Measurements from ENCODE around the gene CLDN4.
"Not testable (repeated sequence)": the region's sequence is repeated elsewhere in the genome, so short reads cannot be mapped to it uniquely, and the experiment has no call there.

CLDN4 gene

DNA sequence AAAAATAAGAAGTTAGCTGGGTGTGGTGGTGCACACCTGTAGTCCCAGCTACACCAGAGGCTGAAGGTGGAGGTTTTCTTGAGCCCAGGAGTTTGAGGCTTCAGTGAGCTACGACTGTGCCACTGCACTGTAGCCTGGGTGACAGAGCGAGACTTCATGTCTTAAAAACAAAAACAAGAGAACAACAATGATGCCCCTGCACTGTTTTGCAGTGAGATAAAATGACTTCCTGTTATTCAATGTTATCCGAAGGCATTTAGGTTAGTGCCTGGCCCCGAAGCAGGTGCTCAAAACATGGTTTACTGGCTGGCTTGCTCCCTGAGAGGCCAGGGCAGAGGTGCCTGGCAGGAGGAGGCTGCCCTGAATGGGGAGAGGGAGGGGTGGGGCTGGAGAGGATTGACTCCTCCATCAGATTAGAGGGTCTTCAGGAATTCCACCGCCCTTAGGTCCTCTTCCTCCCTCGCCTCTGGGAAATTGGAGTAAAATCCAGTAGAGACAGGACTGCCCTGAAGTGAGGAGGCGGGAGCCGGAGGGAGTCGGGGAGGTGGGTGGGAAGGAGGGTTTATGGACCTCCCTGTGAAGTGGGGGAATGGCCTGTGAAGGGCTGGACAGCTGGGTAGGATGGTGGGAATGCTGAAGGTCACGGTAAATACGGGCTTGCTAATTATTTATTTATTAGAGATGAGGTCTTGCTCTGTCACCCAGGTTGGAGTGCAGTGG is 6.8 kb upstream of the CLDN4 start:
- DNase-seq (ENCODE audit: low read depth), result no peak

- no peak for DNase-seq (ENCODE audit: low read depth)
These were observed 5.8 kb upstream of the CLDN4 start for GRCh38 chr7:73824986-73825385.

GRCh38 chr7:73827567-73828106 is 3.2 kb upstream of the CLDN4 start:
- DNase-seq (ENCODE audit: low read depth), result no peak

DNA sequence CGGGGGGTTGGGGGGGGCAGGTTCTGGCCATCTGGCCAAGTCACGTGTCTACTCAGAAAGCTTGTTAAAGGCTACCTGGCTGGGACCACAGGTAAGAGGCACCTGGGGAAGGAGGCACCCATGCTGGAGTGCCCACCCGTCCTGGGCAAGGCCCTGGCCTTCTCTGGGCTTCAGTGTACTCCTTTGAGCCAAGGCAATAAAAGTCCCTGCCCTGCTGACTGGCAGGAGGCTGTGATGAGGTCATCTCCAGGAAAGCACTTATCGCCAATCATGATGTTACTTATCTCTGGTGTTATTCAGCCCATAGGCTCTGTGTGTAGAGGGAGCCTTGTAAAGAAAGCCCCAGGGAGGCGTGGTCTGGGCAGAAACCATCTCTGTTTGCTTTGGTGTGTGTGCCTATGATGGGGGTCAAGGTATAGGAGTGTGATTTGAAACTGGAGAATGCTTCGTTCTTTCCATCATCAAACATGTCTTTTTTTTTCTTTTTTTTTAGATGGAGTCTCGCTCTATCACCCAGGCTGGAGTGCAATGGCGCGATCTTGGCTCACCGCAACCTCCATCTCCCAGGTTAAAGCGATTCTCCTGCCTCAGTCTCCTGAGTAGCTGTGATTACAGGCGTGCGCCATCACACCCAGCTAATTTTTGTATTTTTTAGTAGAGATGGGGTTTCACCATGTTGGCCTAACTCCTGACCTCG is 2.5 kb upstream of the CLDN4 start:
- DNase-seq (ENCODE audit: low read depth), result no peak

DNA sequence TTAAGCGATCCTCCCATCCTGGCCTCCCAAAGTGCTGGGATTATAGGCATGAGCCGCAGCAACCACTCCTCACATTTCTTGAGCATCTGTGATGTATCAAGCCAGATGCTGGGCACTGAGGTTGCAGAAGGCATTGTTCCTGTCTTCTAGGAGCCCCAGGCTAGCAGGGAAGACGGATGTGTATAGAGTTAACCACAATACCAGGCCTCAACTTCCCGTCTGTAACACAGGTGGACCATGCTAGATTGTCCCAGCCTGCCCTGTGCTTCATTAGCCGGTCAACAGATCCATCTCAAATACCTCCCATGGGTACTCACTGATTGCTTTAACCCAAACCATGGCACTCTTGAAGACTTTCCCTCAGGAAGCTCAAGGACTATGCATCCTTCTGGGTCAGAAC is 1.8 kb upstream of the CLDN4 start:
- no peak for DNase-seq (ENCODE audit: low read depth)

GRCh38 chr7:73829505-73829904 is 1.3 kb upstream of the CLDN4 start:
- no peak for DNase-seq (ENCODE audit: low read depth)

GRCh38 chr7:73829921-73830680 is 695 bp upstream of the CLDN4 start:
- DNase-seq (ENCODE audit: low read depth), result no peak

- DNase-seq (ENCODE audit: low read depth), result no peak
These were observed 713 bp downstream of the CLDN4 start for GRCh38 chr7:73831584-73831833.

- no peak for DNase-seq (ENCODE audit: low read depth)
These were observed 1.2 kb downstream of the CLDN4 start for GRCh38 chr7:73831834-73832651.

GRCh38 chr7:73832806-73833205 is 2.0 kb downstream of the CLDN4 start:
- DNase-seq (ENCODE audit: low read depth), result no peak

DNA sequence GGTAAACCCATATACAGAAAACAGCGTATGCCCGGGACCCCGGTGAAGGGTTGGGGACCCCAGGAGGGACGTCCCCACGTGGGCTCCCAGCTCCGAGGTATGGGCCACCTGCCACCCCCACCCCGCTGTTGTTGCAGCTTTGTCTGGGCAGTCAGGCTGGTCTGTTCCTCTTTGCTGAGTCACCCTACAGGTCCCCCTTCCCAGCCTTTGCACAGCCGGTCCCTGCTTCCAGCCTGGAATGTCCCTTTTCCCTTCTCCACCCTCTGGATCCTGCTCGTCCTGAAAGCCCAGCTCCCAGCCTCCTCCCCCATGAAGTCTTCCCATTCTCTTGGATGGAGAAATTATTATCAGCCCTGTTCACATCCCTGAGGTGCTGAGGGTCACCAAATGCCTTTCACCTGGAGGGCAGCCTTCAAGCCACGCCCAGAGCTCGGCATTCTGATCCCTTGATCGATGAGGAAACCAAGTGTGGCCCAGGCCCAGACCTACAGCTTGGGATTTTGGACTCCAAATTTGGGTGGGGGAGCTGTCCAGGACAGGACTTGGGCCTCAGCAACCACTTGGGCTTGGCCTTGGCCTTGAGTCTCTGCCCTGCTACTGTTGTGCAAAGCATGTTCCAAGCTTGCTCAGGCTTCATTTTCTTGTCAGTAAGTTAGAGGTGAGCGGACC is 2.6 kb downstream of the CLDN4 start:
- DNase-seq (ENCODE audit: low read depth), result no peak

DNA sequence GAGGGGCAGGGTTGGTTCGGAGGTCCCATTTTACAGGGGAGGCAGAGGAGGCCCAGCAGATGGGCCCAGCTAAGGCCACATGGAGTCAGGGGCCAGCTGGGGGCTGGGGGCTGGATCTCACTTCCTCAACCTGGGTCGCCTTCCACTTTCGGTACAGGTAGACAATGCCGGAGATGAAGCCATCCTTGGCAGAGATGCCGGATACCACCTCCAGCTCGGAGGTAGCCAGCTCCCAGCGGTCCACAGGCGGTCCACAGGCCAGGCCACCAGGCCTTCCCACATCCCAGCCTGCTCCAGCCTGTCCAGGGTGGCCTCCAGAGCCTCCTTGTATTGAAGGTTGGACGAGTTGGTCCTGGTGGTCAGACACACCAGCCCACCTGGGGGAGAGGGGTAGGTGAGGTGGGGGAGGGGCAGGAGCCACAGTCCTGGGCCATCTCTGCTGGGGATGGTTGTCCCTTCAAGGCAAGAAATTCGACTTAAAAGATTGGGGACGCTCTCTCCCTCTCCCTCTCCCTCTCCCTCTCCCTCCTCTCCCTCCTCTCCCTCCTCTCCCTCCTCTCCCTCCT is 3.9 kb downstream of the CLDN4 start:
- no peak for DNase-seq (ENCODE audit: low read depth)

GRCh38 chr7:73837167-73837566 is 6.4 kb downstream of the CLDN4 start:
- not testable (repeated sequence) for DNase-seq (ENCODE audit: low read depth)

GRCh38 chr7:73838642-73839041 is 7.8 kb downstream of the CLDN4 start:
- DNase-seq (ENCODE audit: low read depth), result no peak

DNA sequence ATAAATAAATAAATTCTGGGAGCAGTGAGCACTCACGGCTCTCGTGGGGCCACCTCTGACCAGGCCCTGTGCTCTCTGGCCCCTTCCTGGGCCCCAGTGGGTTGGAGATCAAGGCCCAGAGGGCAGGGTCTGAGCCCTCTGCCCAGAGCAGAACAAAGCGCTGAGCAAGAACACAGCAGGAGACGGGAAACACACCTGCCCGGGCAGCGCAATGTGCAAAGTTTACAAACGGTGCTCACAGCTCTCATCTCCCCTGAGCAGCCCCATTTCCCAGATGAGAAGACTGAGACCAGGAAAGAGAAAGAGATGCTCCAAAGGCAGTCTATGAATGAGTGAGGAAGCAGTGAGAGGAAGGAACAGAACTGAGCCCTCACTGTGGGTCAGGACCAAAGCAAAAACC is 8.5 kb downstream of the CLDN4 start:
- DNase-seq (ENCODE audit: low read depth), result no peak

GRCh38 chr7:73839743-73840714 is 9.2 kb downstream of the CLDN4 start:
- no peak for DNase-seq (ENCODE audit: low read depth)

DNA sequence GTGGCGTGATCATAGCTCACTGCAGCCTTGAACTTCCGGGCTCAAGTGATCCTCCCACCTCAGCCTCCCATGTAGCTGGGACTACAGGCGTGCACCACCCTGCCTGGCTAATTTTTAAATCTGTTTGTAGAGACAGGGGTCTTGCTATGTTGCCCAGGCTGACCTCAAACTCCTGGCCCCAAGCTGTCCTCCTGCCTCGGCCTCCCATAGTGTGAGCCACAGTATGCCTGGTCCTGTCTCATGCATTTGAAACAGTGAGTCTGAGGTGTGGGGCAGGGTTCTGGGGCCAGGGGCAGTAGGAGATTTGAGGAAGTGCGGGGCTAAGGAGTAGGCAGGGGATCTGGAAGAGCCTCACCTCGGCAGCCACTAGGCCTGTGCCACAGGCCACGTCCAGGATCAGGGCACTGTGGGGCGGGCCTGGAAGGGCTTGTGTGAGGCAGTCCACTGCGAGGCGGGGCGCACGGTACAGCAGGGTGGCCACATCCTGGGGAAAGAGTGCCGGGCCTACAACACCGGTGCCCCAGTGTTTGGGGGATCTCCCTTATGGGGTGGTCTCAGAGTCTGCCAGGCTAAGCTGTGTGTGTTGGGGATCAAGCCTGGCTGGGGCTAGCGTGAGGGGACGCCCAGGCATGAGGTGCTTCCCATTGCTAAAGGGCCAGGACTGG is 10.1 kb downstream of the CLDN4 start:
- no peak for DNase-seq (ENCODE audit: low read depth)

DNA sequence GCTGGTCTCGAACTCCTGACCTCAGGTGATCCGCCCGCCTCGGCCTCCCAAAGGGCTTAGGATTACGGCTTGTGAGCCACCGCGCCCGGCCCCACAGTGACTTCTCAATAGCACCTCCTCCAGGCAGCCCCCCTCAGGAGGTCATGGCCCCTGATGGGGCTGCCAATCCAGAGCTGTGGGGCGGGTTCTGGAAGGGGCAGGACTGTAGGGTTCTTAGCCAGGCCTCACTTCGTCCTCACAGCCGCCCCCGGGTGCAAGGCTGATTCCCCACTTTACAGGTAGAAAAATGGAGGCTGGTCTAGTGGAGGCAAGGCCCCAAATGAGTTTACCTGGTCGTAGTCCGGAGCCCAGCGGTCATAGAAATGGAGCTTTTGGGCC is 10.9 kb downstream of the CLDN4 start:
- DNase-seq (ENCODE audit: low read depth), result no peak
